GF-D8 (cell line): ENCODE data around the gene SMAD3.
"Not testable (repeated sequence)": the region's sequence is repeated elsewhere in the genome, so short reads cannot be mapped to it uniquely, and the experiment has no call there.

ENCODE experiments used
- DNase-seq: peaks from one replicate; lab custom pipeline; 2025; lab: John Stamatoyannopoulos, UW

SMAD3 gene

GRCh38 chr15:67063689-67064606, 1.5 kb upstream of the SMAD3 start:
- no peak for DNase-seq

GRCh38 chr15:67064607-67065530, 533 bp upstream of the SMAD3 start:
- no peak for DNase-seq

GRCh38 chr15:67066041-67066958, 898 bp downstream of the SMAD3 start:
- no peak for DNase-seq

- DNase-seq, result no peak
Observed at GRCh38 chr15:67066959-67067853, 1.8 kb downstream of the SMAD3 start.

- DNase-seq, result no peak
Observed at GRCh38 chr15:67067930-67068551, 2.6 kb downstream of the SMAD3 start.

GRCh38 chr15:67068710-67069400, 3.5 kb downstream of the SMAD3 start:
- DNase-seq, result no peak

- no peak for DNase-seq
Observed at GRCh38 chr15:67070150-67070549, 4.7 kb downstream of the SMAD3 start.

GRCh38 chr15:67070892-67071664, 5.7 kb downstream of the SMAD3 start:
- DNase-seq, result no peak

- no peak for DNase-seq
Observed at GRCh38 chr15:67072442-67072841, 7.0 kb downstream of the SMAD3 start.

GRCh38 chr15:67072958-67073357, 7.6 kb downstream of the SMAD3 start:
- DNase-seq, result no peak

- DNase-seq, result no peak
Observed at GRCh38 chr15:67074886-67075229, 9.5 kb downstream of the SMAD3 start.

- not testable (repeated sequence) for DNase-seq
Observed at GRCh38 chr15:67075555-67076135, 10.2 kb downstream of the SMAD3 start.

GRCh38 chr15:67076147-67076843, 10.9 kb downstream of the SMAD3 start:
- DNase-seq, result no peak

- no peak for DNase-seq
Observed at GRCh38 chr15:67077641-67078215, 12.3 kb downstream of the SMAD3 start.

- no peak for DNase-seq
Observed at GRCh38 chr15:67079361-67079760, 14.0 kb downstream of the SMAD3 start.

GRCh38 chr15:67080118-67080899, 14.9 kb downstream of the SMAD3 start:
- no peak for DNase-seq
